Measurements from ENCODE around the gene GNG5.

DNA sequence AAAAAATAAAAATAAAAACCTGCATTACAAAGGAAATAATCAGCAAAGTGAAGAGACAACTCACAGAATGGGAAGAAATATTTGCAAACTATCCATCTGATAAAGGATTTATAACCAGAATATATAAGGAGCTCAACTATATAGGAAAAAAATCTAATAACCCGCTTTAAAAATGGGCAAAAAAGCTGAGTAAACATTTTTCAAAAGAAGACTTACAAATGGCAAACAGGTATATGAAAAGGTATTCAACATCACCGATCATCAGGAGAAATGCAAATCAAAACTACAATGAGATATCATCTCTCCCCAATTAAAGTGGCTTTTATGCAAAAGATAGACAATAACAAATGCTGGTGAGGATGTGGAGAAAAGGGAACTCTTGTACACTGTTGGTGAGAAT lies 3.8 kb upstream of the GNG5 start:
- TF ChIP-seq CTCF (IDR thresholded peaks at IDR 0.05) (no peak), EZH2 (IDR thresholded peaks at IDR 0.05; ENCODE audit: borderline replicate concordance, insufficient read depth, low read depth, low read length, poor library complexity, severe bottlenecking) (no peak)

Measured in B cell (primary cell).